ENCODE data around the gene GLCE. TPM values are rescaled to one million over a fixed set of nuclear protein-coding genes. Genes with fewer than 3 reads are reported as not detected.

GLCE gene
- total RNA-seq, 3 donors from 2014 or later, result 3.8 to 5.4 (median 4.8) TPM

GRCh38 chr15:69131362-69132220 is 28.8 kb upstream of the GLCE start:
- H3K27me3 Mint-ChIP-seq (ENCODE audit: low read depth), result no peaks in the 10 kb centered on the region
- H3K4me1 Mint-ChIP-seq (ENCODE audit: low read depth), result no peaks in the 10 kb centered on the region
- ATAC-seq (no peak), DNase-seq (no peak)
- H3K36me3 Mint-ChIP-seq (ENCODE audit: insufficient read depth), result no peaks in the 10 kb centered on the region
- no peak overlapping the region for H3K4me3 Mint-ChIP-seq
- no peaks in the 10 kb centered on the region for H3K9me3 Mint-ChIP-seq

- H3K27me3 Mint-ChIP-seq (ENCODE audit: low read depth), result peaks cover 7% of the 10 kb centered on the region
- no peaks in the 10 kb centered on the region for H3K4me1 Mint-ChIP-seq (ENCODE audit: low read depth)
- no peaks in the 10 kb centered on the region for H3K9me3 Mint-ChIP-seq
- no peak for ATAC-seq
- no peaks in the 10 kb centered on the region for H3K36me3 Mint-ChIP-seq (ENCODE audit: insufficient read depth)
- H3K4me3 Mint-ChIP-seq, result no peak overlapping the region
- no peak for DNase-seq
Measured at GRCh38 chr15:69132430-69132829, 28.0 kb upstream of the GLCE start.

GRCh38 chr15:69132977-69133861 is 27.2 kb upstream of the GLCE start:
- Mint-ChIP-seq H3K4me3 (no peak overlapping the region), H3K36me3 (ENCODE audit: insufficient read depth) (no peaks in the 10 kb centered on the region), H3K9me3 (no peaks in the 10 kb centered on the region), H3K4me1 (ENCODE audit: low read depth) (no peaks in the 10 kb centered on the region), H3K27me3 (ENCODE audit: low read depth) (peaks cover 14% of the 10 kb centered on the region)
- no peak for ATAC-seq
- DNase-seq, result no peak

GRCh38 chr15:69133862-69134519 is 26.4 kb upstream of the GLCE start:
- Mint-ChIP-seq H3K36me3 (ENCODE audit: insufficient read depth) (no peaks in the 10 kb centered on the region), H3K4me3 (no peak overlapping the region), H3K27me3 (ENCODE audit: low read depth) (peaks cover 14% of the 10 kb centered on the region), H3K4me1 (ENCODE audit: low read depth) (no peaks in the 10 kb centered on the region), H3K9me3 (no peaks in the 10 kb centered on the region)
- no peak for DNase-seq
- ATAC-seq, result no peak

- Mint-ChIP-seq H3K36me3 (ENCODE audit: insufficient read depth) (no peaks in the 10 kb centered on the region), H3K4me1 (ENCODE audit: low read depth) (no peaks in the 10 kb centered on the region), H3K27me3 (ENCODE audit: low read depth) (peaks cover 17% of the 10 kb centered on the region), H3K9me3 (no peaks in the 10 kb centered on the region), H3K4me3 (no peak overlapping the region)
- ATAC-seq (no peak), DNase-seq (no peak)
Measured at GRCh38 chr15:69134791-69135190, 25.6 kb upstream of the GLCE start.

- Mint-ChIP-seq H3K4me3 (no peak overlapping the region), H3K9me3 (no peaks in the 10 kb centered on the region), H3K36me3 (ENCODE audit: insufficient read depth) (no peaks in the 10 kb centered on the region), H3K4me1 (ENCODE audit: low read depth) (no peaks in the 10 kb centered on the region), H3K27me3 (ENCODE audit: low read depth) (peaks cover 21% of the 10 kb centered on the region)
- ATAC-seq, result no peak
- DNase-seq, result no peak
Measured at GRCh38 chr15:69135499-69135898, 24.9 kb upstream of the GLCE start.

GRCh38 chr15:69138963-69139362 is 21.5 kb upstream of the GLCE start:
- H3K4me3 Mint-ChIP-seq, result no peak overlapping the region
- H3K9me3 Mint-ChIP-seq, result no peaks in the 10 kb centered on the region
- no peak for DNase-seq
- ATAC-seq, result no peak
- no peaks in the 10 kb centered on the region for H3K4me1 Mint-ChIP-seq (ENCODE audit: low read depth)
- H3K27me3 Mint-ChIP-seq (ENCODE audit: low read depth), result peaks cover 33% of the 10 kb centered on the region
- no peaks in the 10 kb centered on the region for H3K36me3 Mint-ChIP-seq (ENCODE audit: insufficient read depth)

GRCh38 chr15:69140306-69140705 is 20.1 kb upstream of the GLCE start:
- no peaks in the 10 kb centered on the region for H3K9me3 Mint-ChIP-seq
- peaks cover 34% of the 10 kb centered on the region for H3K27me3 Mint-ChIP-seq (ENCODE audit: low read depth)
- H3K36me3 Mint-ChIP-seq (ENCODE audit: insufficient read depth), result no peaks in the 10 kb centered on the region
- H3K4me3 Mint-ChIP-seq, result no peak overlapping the region
- H3K4me1 Mint-ChIP-seq (ENCODE audit: low read depth), result no peaks in the 10 kb centered on the region
- no peak for ATAC-seq
- DNase-seq, result no peak

- H3K27me3 Mint-ChIP-seq (ENCODE audit: low read depth), result peaks cover 34% of the 10 kb centered on the region
- H3K4me1 Mint-ChIP-seq (ENCODE audit: low read depth), result no peaks in the 10 kb centered on the region
- H3K9me3 Mint-ChIP-seq, result no peaks in the 10 kb centered on the region
- H3K4me3 Mint-ChIP-seq, result no peak overlapping the region
- ATAC-seq, result no peak
- no peaks in the 10 kb centered on the region for H3K36me3 Mint-ChIP-seq (ENCODE audit: insufficient read depth)
- DNase-seq, result no peak
Measured at GRCh38 chr15:69141286-69141701, 19.1 kb upstream of the GLCE start.

- no peak for ATAC-seq
- Mint-ChIP-seq H3K4me1 (ENCODE audit: low read depth) (no peaks in the 10 kb centered on the region), H3K36me3 (ENCODE audit: insufficient read depth) (no peaks in the 10 kb centered on the region), H3K9me3 (no peaks in the 10 kb centered on the region), H3K27me3 (ENCODE audit: low read depth) (peaks cover 37% of the 10 kb centered on the region), H3K4me3 (no peak overlapping the region)
- no peak for DNase-seq
Measured at GRCh38 chr15:69141833-69142232, 18.6 kb upstream of the GLCE start.

- no peaks in the 10 kb centered on the region for H3K36me3 Mint-ChIP-seq (ENCODE audit: insufficient read depth)
- DNase-seq (no peak), ATAC-seq (no peak)
- no peaks in the 10 kb centered on the region for H3K4me1 Mint-ChIP-seq (ENCODE audit: low read depth)
- no peak overlapping the region for H3K4me3 Mint-ChIP-seq
- peaks cover 38% of the 10 kb centered on the region for H3K27me3 Mint-ChIP-seq (ENCODE audit: low read depth)
- H3K9me3 Mint-ChIP-seq, result no peaks in the 10 kb centered on the region
Measured at GRCh38 chr15:69143756-69144436, 16.5 kb upstream of the GLCE start.

GRCh38 chr15:69144530-69144929 is 15.9 kb upstream of the GLCE start:
- Mint-ChIP-seq H3K9me3 (no peaks in the 10 kb centered on the region), H3K4me3 (no peak overlapping the region), H3K36me3 (ENCODE audit: insufficient read depth) (no peaks in the 10 kb centered on the region), H3K4me1 (ENCODE audit: low read depth) (no peaks in the 10 kb centered on the region), H3K27me3 (ENCODE audit: low read depth) (peaks cover 40% of the 10 kb centered on the region)
- ATAC-seq, result no peak
- no peak for DNase-seq

GRCh38 chr15:69145149-69145693 is 15.2 kb upstream of the GLCE start:
- Mint-ChIP-seq H3K36me3 (ENCODE audit: insufficient read depth) (no peaks in the 10 kb centered on the region), H3K9me3 (no peaks in the 10 kb centered on the region), H3K4me1 (ENCODE audit: low read depth) (no peaks in the 10 kb centered on the region), H3K4me3 (no peak overlapping the region), H3K27me3 (ENCODE audit: low read depth) (peaks cover 39% of the 10 kb centered on the region)
- DNase-seq (no peak), ATAC-seq (no peak)
